ENCODE measurements around the gene KLHL36. TPM values are rescaled to one million over a fixed set of nuclear protein-coding genes. Genes with fewer than 3 reads are reported as not detected.

The KLHL36 gene
- total and polyA plus RNA-seq, 8 donors, result 18.1 to 41.5 (median 26.5) TPM

- Histone ChIP-seq H3K4me1 (peaks cover 11 to 25% (median 13%) of the 10 kb centered on the region in 3 donors), H3K36me3 (no peaks in the 10 kb centered on the region), H3K27ac (peak overlapping the region in 2 of 4 donors; percentile 51 to 71), H3K4me3 (peak overlapping the region; percentile 92 to 99 (median 96)), H3K27me3 (no peaks in the 10 kb centered on the region), H3K9me3 (no peaks in the 10 kb centered on the region)
- FAIRE-seq (no peak), ATAC-seq (peak; percentile 15 to 39 (median 28)), DNase-seq (peak in 1 of 6 donors; percentile 56)
- 17 to 18% methylated on average over 29 of the region's 29 CpGs for WGBS, 2 donors
- no peak for TF ChIP-seq CTCF (IDR thresholded peaks at IDR 0.05)
- intact Hi-C loops (cut with DNase I), result no loop called here
These were observed 50.9 kb downstream of the KLHL36 start for GRCh38 chr16:84699147-84699711.

DNA sequence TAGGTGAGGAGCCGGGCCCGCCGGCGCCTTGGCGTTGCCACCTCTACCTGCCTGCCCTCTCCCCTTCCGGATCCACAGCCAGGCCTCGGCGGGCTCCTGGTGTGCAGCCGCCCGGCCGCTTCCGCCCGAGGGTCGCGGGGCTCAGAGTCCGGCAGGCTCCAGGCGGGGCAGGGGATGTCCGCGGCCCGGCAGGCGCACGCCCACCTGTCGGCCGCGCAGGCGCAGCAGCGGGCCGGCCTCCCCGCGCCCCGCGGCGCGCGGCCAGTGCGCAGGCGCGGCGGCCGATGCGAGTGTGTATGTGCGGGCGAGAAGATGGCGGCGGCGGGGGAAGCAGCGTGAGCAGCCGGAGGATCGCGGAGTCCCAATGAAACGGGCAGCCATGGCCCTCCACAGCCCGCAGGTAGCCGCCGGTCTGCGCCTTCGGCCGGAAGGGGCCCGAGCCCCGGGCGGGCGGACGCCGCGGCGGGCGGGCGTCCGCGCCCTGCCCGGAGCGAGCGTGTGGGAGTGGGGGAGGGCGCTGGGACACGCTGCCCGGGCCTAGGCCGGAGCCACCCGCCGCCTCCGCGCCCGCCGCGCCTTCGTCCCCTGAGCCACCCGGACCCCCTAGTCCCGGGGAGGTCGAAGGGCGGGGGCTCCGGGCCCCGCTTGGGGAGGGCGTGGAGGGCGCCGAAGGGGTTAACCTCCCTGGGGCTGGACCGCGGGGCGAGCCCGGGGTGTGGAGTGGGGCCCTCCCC lies 51.6 kb downstream of the KLHL36 start, which contains the start of gene USP10:
Gene USP10, plus strand, starts transcription at position 289 of the 734 bp plus-strand sequence. Its CDS starts 91 bp downstream, at position 380.
- Histone ChIP-seq H3K4me1 (peaks cover 11 to 29% (median 13%) of the 10 kb centered on the region in 3 donors), H3K27me3 (no peaks in the 10 kb centered on the region), H3K4me3 (peak within 1 kb of the TSS; percentile 92 to 99 (median 96)), H3K9me3 (no peaks in the 10 kb centered on the region), H3K36me3 (no peaks in the 10 kb centered on the region), H3K27ac (peak within 1 kb of the TSS; percentile 29 to 75 (median 66))
- intact Hi-C loops (cut with DNase I), result no loop called here
- 1% methylated on average over 42 to 97 of the region's 97 CpGs for WGBS, 2 donors
- DNase-seq (peak; percentile 62 to 91 (median 82)), FAIRE-seq (no peak), ATAC-seq (peak; percentile 89 to 98 (median 96))
- no peak for TF ChIP-seq CTCF (IDR thresholded peaks at IDR 0.05)

- no peak for TF ChIP-seq CTCF (IDR thresholded peaks at IDR 0.05)
- DNase-seq (peak in 2 of 6 donors; percentile 8 to 15), FAIRE-seq (no peak), ATAC-seq (peak; percentile 22 to 55 (median 52))
- H3K9me3 ChIP-seq, result no peaks in the 10 kb centered on the region
- H3K27me3 ChIP-seq, result no peaks in the 10 kb centered on the region
- H3K36me3 ChIP-seq, result no peaks in the 10 kb centered on the region
- H3K4me1 ChIP-seq, result peaks cover 11 to 29% (median 13%) of the 10 kb centered on the region in 3 donors
- 5% methylated on average over 28 of the region's 28 CpGs for WGBS, 2 donors
- H3K4me3 ChIP-seq, result peak overlapping the region; percentile 92 to 99 (median 96)
- peak overlapping the region; percentile 29 to 75 (median 66) for H3K27ac ChIP-seq
- intact Hi-C loops (cut with DNase I), result no loop called here
These were observed 52.4 kb downstream of the KLHL36 start for GRCh38 chr16:84700446-84701300.

DNA sequence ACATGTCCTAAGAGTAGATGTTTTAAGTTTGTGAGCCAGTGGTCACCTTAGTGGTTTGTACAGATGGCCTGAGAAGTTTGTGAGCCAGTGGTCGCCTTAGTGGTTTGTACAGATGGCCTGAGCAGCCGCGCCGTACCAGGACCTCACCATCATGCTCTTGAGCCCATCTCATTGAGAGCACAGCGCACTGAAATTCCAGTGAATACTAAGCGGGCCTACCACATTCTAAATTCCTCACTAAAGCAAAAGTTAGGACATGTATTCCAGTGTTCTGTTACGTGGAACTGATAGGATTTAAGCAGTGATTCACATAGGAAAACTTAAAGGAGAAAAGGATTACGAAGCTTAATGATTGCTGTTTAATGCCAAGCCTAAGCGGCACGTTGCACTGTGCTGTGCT lies 55.4 kb downstream of the KLHL36 start:
- ATAC-seq (no peak), DNase-seq (no peak), FAIRE-seq (no peak)
- Histone ChIP-seq H3K27ac (no peak overlapping the region), H3K27me3 (no peaks in the 10 kb centered on the region), H3K4me3 (no peak overlapping the region), H3K36me3 (no peaks in the 10 kb centered on the region), H3K4me1 (peaks cover 11 to 34% (median 13%) of the 10 kb centered on the region in 3 donors), H3K9me3 (no peaks in the 10 kb centered on the region)
- no peak for TF ChIP-seq CTCF (IDR thresholded peaks at IDR 0.05)
- intact Hi-C loops (cut with DNase I), result no loop called here
- 77 to 78% methylated on average over 10 of the region's 10 CpGs for WGBS, 2 donors
